ENCODE data around the gene EFEMP2.

GRCh38 chr11:65857500-65857852 lies 15.1 kb downstream of the EFEMP2 start:
- TF ChIP-seq CTCF (IDR thresholded peaks at IDR 0.05), result no peak
- TF ChIP-seq POLR2A (IDR thresholded peaks at IDR 0.05), result no peak
